Vagina (tissue), 2 donors: ENCODE data around the gene TUT4. TPM values are rescaled to one million over a fixed set of nuclear protein-coding genes. Genes with fewer than 3 reads are reported as not detected.

Experiments
- DNase-seq, 2 donors: peaks; one replicate each; pipeline ENCODE4 v3.0.0-alpha.2; 2017; ENCODE audit errors: extremely low spot score in 2 of 2
- H3K27ac ChIP-seq: fragments of 200-600 bp; sonication (generic); one replicate; pipeline ENCODE4 v1.5.1; 2019
- H3K27me3 ChIP-seq: fragments of 200-600 bp; sonication (generic); one replicate; pipeline ENCODE4 v1.5.1; 2019
- H3K36me3 ChIP-seq, 2 donors: fragments of 200-600 bp; sonication (generic); one replicate each; pipeline ENCODE4 v1.5.1; 2017 to 2019
- H3K4me1 ChIP-seq: fragments of 200-600 bp; sonication (generic); one replicate; pipeline ENCODE4 v1.5.1; 2019
- H3K4me3 ChIP-seq, 2 donors: fragments of 200-600 bp; sonication (generic); 1 replicate in 1 of 2; 2 replicates in 1 of 2; pipeline ENCODE4 v1.5.1; 2016 to 2019
- H3K9me3 ChIP-seq: fragments of 200-600 bp; sonication (generic); one replicate; pipeline ENCODE4 v1.5.1; 2019
- CTCF ChIP-seq, 3 experiments: fragments of 450-650 bp in 2 of 3; fragments of 200-600 bp in 1 of 3; sonication (generic) in 1 of 3; IDR thresholded peaks; one replicate each; pipeline ENCODE4 v1.5.1; 2017 to 2019; ENCODE audit warnings: antibody characterized with exemption in 3 of 3, mild to moderate bottlenecking in 2 of 3, moderate library complexity in 2 of 3
- POLR2A ChIP-seq, 2 donors: fragments of 450-650 bp; IDR thresholded peaks; one replicate each; pipeline ENCODE4 v1.6.1; 2017; ENCODE audit warnings: antibody characterized with exemption in 2 of 2, mild to moderate bottlenecking in 2 of 2, moderate library complexity in 2 of 2
- POLR2AphosphoS5 ChIP-seq, 2 donors: sonication (generic); formaldehyde crosslinking; IDR thresholded peaks; one replicate each; pipeline ENCODE4 v1.9.0; 2017; ENCODE audit warnings: antibody characterized with exemption in 2 of 2, mild to moderate bottlenecking in 2 of 2, low read depth in 1 of 2; ENCODE audit not compliant: insufficient read depth in 1 of 2
- intact Hi-C: fragments of 100-400 bp; cut with DNase I; formaldehyde crosslinking; loops from one replicate; pipeline ENCODE4 v1.15.1; 2023
- total RNA-seq: library from RNA; depleted of rRNA; stranded (reverse); fragments of >200 nt; gene quantifications from one replicate; pipeline ENCODE4 v1.2.3, GENCODE V29; 2016

TUT4 gene
- total RNA-seq, 1 donor from 2014 or later: 78.1 TPM

- Histone ChIP-seq H3K36me3 (peaks cover 0 to 6% of the 10 kb centered on the region in 2 donors), H3K4me1 (no peaks in the 10 kb centered on the region), H3K4me3 (no peak overlapping the region), H3K27me3 (no peaks in the 10 kb centered on the region), H3K9me3 (no peaks in the 10 kb centered on the region), H3K27ac (no peak overlapping the region)
- intact Hi-C loops: no loop called here
- TF ChIP-seq CTCF (IDR thresholded peaks at IDR 0.05): no peak
- no peak for TF ChIP-seq POLR2AphosphoS5 (IDR thresholded peaks at IDR 0.05; ENCODE audit: insufficient read depth in 1 of 2, low read depth in 1 of 2)
- TF ChIP-seq POLR2A (IDR thresholded peaks at IDR 0.05): no peak
- no peak for DNase-seq
Measured at GRCh38 chr1:52503706-52504105, 49.2 kb downstream of the TUT4 start.

- H3K9me3 ChIP-seq: no peaks in the 10 kb centered on the region
- no peak overlapping the region for H3K4me3 ChIP-seq
- no peaks in the 10 kb centered on the region for H3K27me3 ChIP-seq
- DNase-seq: no peak
- H3K4me1 ChIP-seq: no peaks in the 10 kb centered on the region
- TF ChIP-seq POLR2AphosphoS5 (IDR thresholded peaks at IDR 0.05; ENCODE audit: insufficient read depth in 1 of 2, low read depth in 1 of 2) (no peak), POLR2A (IDR thresholded peaks at IDR 0.05) (no peak), CTCF (IDR thresholded peaks at IDR 0.05) (no peak)
- intact Hi-C loops: no loop called here
- peaks cover 0 to 6% of the 10 kb centered on the region in 2 donors for H3K36me3 ChIP-seq
- H3K27ac ChIP-seq: no peak overlapping the region
Measured at GRCh38 chr1:52502789-52503188, 50.1 kb downstream of the TUT4 start.

GRCh38 chr1:52487632-52488031 is 65.3 kb downstream of the TUT4 start:
- H3K36me3 ChIP-seq: no peaks in the 10 kb centered on the region
- DNase-seq: no peak
- intact Hi-C loops: no loop called here
- H3K27me3 ChIP-seq: no peaks in the 10 kb centered on the region
- H3K4me1 ChIP-seq: no peaks in the 10 kb centered on the region
- no peaks in the 10 kb centered on the region for H3K9me3 ChIP-seq
- no peak overlapping the region for H3K27ac ChIP-seq
- no peak for TF ChIP-seq CTCF (IDR thresholded peaks at IDR 0.05)
- no peak for TF ChIP-seq POLR2A (IDR thresholded peaks at IDR 0.05)
- no peak for TF ChIP-seq POLR2AphosphoS5 (IDR thresholded peaks at IDR 0.05; ENCODE audit: insufficient read depth in 1 of 2, low read depth in 1 of 2)
- H3K4me3 ChIP-seq: no peak overlapping the region

- Histone ChIP-seq H3K4me3 (no peak overlapping the region), H3K36me3 (peaks cover 0 to 6% of the 10 kb centered on the region in 2 donors), H3K27me3 (no peaks in the 10 kb centered on the region), H3K4me1 (no peaks in the 10 kb centered on the region), H3K9me3 (no peaks in the 10 kb centered on the region), H3K27ac (no peak overlapping the region)
- DNase-seq: no peak
- no peak for TF ChIP-seq POLR2AphosphoS5 (IDR thresholded peaks at IDR 0.05; ENCODE audit: insufficient read depth in 1 of 2, low read depth in 1 of 2)
- no peak for TF ChIP-seq POLR2A (IDR thresholded peaks at IDR 0.05)
- TF ChIP-seq CTCF (IDR thresholded peaks at IDR 0.05): no peak
- intact Hi-C loops: no loop called here
Measured at GRCh38 chr1:52482326-52483004, 70.4 kb downstream of the TUT4 start.

GRCh38 chr1:52479076-52479475 is 73.8 kb downstream of the TUT4 start:
- intact Hi-C loops: no loop called here
- Histone ChIP-seq H3K4me1 (no peaks in the 10 kb centered on the region), H3K27me3 (no peaks in the 10 kb centered on the region), H3K9me3 (no peaks in the 10 kb centered on the region), H3K27ac (no peak overlapping the region), H3K4me3 (no peak overlapping the region), H3K36me3 (peaks cover 0 to 6% of the 10 kb centered on the region in 2 donors)
- no peak for TF ChIP-seq CTCF (IDR thresholded peaks at IDR 0.05)
- TF ChIP-seq POLR2AphosphoS5 (IDR thresholded peaks at IDR 0.05; ENCODE audit: insufficient read depth in 1 of 2, low read depth in 1 of 2): no peak
- TF ChIP-seq POLR2A (IDR thresholded peaks at IDR 0.05): no peak
- DNase-seq: no peak
